ENCODE data around the gene RPL35A.
"Not testable (repeated sequence)": the region's sequence is repeated elsewhere in the genome, so short reads cannot be mapped to it uniquely, and the experiment has no call there.

Gene RPL35A

GRCh38 chr3:197960694-197961581 is 10.9 kb downstream of the RPL35A start:
- no peak for DNase-seq (ENCODE audit: low spot score)
- TF ChIP-seq CTCF (IDR thresholded peaks at IDR 0.05) = no peak

GRCh38 chr3:197961582-197961945 is 11.6 kb downstream of the RPL35A start:
- no peak for DNase-seq (ENCODE audit: low spot score)
- H3K27ac ChIP-seq = no peak overlapping the region
- H3K4me3 ChIP-seq = no peak overlapping the region
- no peak for TF ChIP-seq CTCF (IDR thresholded peaks at IDR 0.05)

More at GRCh38 chr3:197960694-197961581, 10.9 kb downstream of the RPL35A start:
- Histone ChIP-seq H3K27ac (peak overlapping the region; percentile 29 to 81), H3K4me3 (peak overlapping the region; percentile 81)

- TF ChIP-seq CTCF (IDR thresholded peaks at IDR 0.05) = no peak
- DNase-seq (ENCODE audit: low spot score) = no peak
Measured at GRCh38 chr3:197963019-197963637, 13.1 kb downstream of the RPL35A start.

GRCh38 chr3:197967337-197967989 is 17.5 kb downstream of the RPL35A start:
- H3K27ac ChIP-seq; H3K4me3 ChIP-seq; DNase-seq (ENCODE audit: low spot score): not testable (repeated sequence)

More at GRCh38 chr3:197963019-197963637, 13.1 kb downstream of the RPL35A start:
- Histone ChIP-seq H3K27ac (no peak overlapping the region), H3K4me3 (no peak overlapping the region)

- H3K4me3 ChIP-seq = no peak overlapping the region
- DNase-seq (ENCODE audit: low spot score) = no peak
- no peak overlapping the region for H3K27ac ChIP-seq
- TF ChIP-seq CTCF (IDR thresholded peaks at IDR 0.05) = no peak
Measured at GRCh38 chr3:197970588-197970987, 20.6 kb downstream of the RPL35A start.

GRCh38 chr3:197974016-197974415 is 24.0 kb downstream of the RPL35A start:
- H3K4me3 ChIP-seq = no peak overlapping the region
- TF ChIP-seq CTCF (IDR thresholded peaks at IDR 0.05) = no peak
- DNase-seq (ENCODE audit: low spot score) = no peak
- no peak overlapping the region for H3K27ac ChIP-seq

GRCh38 chr3:197975311-197975710 is 25.3 kb downstream of the RPL35A start:
- H3K4me3 ChIP-seq = no peak overlapping the region
- H3K27ac ChIP-seq = no peak overlapping the region
- no peak for DNase-seq (ENCODE audit: low spot score)
- TF ChIP-seq CTCF (IDR thresholded peaks at IDR 0.05) = no peak
